Osteoblast (primary cell): ENCODE data around the gene GNS. TPM values are rescaled to one million over a fixed set of nuclear protein-coding genes. Genes with fewer than 3 reads are reported as not detected.

Source experiments
- DNase-seq: peaks from one replicate; pipeline ENCODE4 v3.0.0; 2011; ENCODE audit warnings: low spot score, mixed read lengths; ENCODE audit not compliant: insufficient read length; ENCODE audit errors: missing footprints
- H2AFZ ChIP-seq: 2 replicates; pipeline ENCODE4 v1.6.0; 2011; ENCODE audit warnings: mild to moderate bottlenecking, low read length
- H3K27ac ChIP-seq: 2 replicates; pipeline ENCODE4 v1.5.1; 2011; ENCODE audit warnings: mild to moderate bottlenecking, low read depth, low read length, moderate library complexity
- H3K27me3 ChIP-seq: 2 replicates; pipeline ENCODE4 v1.6.0; 2012; ENCODE audit warnings: mild to moderate bottlenecking, control low read depth, inconsistent platforms, low read length, moderate library complexity; ENCODE audit not compliant: insufficient read depth
- H3K36me3 ChIP-seq: 2 replicates; pipeline ENCODE4 v1.5.1; 2011; ENCODE audit warnings: mild to moderate bottlenecking, low read length, control low read depth, moderate library complexity; ENCODE audit not compliant: insufficient read depth
- H3K4me1 ChIP-seq: 2 replicates; pipeline ENCODE4 v1.5.1; 2011; ENCODE audit warnings: mild to moderate bottlenecking, low read length, control low read depth, moderate library complexity; ENCODE audit not compliant: insufficient read depth
- H3K4me2 ChIP-seq: 2 replicates; pipeline ENCODE4 v1.6.0; 2011; ENCODE audit warnings: mild to moderate bottlenecking, low read length; ENCODE audit not compliant: insufficient read depth
- H3K4me3 ChIP-seq: fragments of 200-600 bp; sonication (generic); 3 replicates; pipeline ENCODE4 v1.5.1; 2012; ENCODE audit warnings: mild to moderate bottlenecking, low read length, inconsistent platforms; ENCODE audit not compliant: insufficient read depth
- H3K79me2 ChIP-seq: 2 replicates; pipeline ENCODE4 v1.6.0; 2012; ENCODE audit warnings: mild to moderate bottlenecking, low read length, control low read depth, inconsistent platforms; ENCODE audit not compliant: insufficient read depth
- H3K9me3 ChIP-seq: 2 replicates; pipeline ENCODE4 v1.5.1; 2011; ENCODE audit warnings: low read depth, low read length, control low read depth
- H4K20me1 ChIP-seq: 2 replicates; pipeline ENCODE4 v1.6.0; 2012; ENCODE audit warnings: mild to moderate bottlenecking, low read length, control low read depth; ENCODE audit not compliant: insufficient read depth
- total RNA-seq: library from RNA; depleted of rRNA; stranded (reverse); fragments of >200 nt; gene quantifications from 2 replicates; pipeline ENCODE4 v1.2.3, GENCODE V29; 2012
- TF ChIP-seq, protein P1 (sequence below): IDR thresholded peaks from 2 replicates; pipeline ENCODE4 v1.5.1; 2011; ENCODE audit warnings: mild to moderate bottlenecking, low read depth, low read length, moderate library complexity; ENCODE audit errors: extremely low read depth

The GNS gene
- total RNA-seq, 1 donor, result 277 TPM

DNA sequence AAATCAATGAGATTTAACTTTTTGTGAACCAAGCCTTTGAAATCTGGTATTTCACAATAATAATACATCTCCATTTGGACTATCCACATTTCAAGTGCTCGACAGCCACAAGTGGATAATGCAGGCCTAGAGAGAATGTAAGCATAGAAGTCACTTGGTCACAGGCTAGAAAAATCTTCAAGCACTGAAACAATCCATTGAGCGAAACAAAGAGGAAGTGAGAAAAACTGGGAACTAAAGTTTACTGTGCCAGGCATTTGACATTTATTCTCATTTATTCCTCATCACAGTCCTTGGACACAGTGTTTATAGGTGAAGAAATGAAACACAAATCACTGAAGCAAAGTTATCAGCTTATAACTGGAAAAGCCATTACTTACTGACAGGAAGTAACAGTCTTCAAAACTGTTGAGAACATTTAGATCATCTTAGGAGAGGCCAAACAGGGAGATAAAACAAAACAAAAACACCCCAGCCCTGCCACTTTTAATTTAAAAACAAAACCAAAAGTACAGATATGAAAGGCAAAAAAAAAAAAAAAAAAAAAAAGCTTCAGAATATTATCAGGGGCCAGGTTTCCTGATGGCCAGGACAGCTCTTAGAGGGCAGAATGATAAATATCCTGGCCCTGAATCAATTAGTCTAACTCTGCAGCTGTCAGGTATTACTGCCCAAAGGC lies 29.2 kb downstream of the GNS start:
- Histone ChIP-seq H3K27me3 (no peaks in the 10 kb centered on the region), H3K79me2 (no peaks in the 10 kb centered on the region), H3K9me3 (no peaks in the 10 kb centered on the region), H3K4me2 (no peak overlapping the region), H4K20me1 (peaks cover 3% of the 10 kb centered on the region), H3K27ac (no peak overlapping the region), H2AFZ (no peak overlapping the region), H3K36me3 (peaks cover 13% of the 10 kb centered on the region), H3K4me1 (peaks cover 11% of the 10 kb centered on the region), H3K4me3 (no peak overlapping the region)
- TF ChIP-seq, protein P1, sequence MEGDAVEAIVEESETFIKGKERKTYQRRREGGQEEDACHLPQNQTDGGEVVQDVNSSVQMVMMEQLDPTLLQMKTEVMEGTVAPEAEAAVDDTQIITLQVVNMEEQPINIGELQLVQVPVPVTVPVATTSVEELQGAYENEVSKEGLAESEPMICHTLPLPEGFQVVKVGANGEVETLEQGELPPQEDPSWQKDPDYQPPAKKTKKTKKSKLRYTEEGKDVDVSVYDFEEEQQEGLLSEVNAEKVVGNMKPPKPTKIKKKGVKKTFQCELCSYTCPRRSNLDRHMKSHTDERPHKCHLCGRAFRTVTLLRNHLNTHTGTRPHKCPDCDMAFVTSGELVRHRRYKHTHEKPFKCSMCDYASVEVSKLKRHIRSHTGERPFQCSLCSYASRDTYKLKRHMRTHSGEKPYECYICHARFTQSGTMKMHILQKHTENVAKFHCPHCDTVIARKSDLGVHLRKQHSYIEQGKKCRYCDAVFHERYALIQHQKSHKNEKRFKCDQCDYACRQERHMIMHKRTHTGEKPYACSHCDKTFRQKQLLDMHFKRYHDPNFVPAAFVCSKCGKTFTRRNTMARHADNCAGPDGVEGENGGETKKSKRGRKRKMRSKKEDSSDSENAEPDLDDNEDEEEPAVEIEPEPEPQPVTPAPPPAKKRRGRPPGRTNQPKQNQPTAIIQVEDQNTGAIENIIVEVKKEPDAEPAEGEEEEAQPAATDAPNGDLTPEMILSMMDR, result no peak
- DNase-seq, result no peak

DNA sequence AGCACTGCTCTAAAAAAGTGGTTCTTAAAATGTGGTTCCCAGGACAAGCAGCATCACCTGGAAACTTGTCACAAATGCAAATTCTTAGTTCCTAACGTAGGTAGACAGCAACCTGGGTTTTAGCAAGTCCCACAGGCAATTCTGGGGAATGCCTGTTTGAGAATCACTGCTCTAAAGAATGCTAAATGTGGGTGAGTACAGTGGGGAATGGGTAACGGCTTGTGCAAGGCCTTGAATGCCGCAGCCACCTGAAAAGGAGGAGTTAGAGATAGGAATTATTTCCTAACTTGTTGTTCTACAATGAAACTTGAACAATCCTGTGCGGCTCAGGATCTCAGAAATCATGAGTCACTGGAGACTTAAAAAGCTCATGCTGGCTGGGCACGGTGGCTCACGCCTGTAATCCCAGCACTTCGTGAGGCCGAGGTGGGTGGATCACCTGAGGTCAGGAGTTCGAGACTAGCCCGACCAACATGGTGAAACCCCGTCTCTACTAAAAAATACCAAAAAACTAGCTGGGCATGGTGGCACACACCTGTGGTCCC lies 34.9 kb downstream of the GNS start:
- TF ChIP-seq, protein P1, result no peak
- Histone ChIP-seq H3K27ac (no peak overlapping the region), H3K79me2 (no peaks in the 10 kb centered on the region), H3K36me3 (peaks cover 36% of the 10 kb centered on the region), H3K9me3 (no peaks in the 10 kb centered on the region), H3K4me3 (no peak overlapping the region), H3K27me3 (no peaks in the 10 kb centered on the region), H3K4me2 (no peak overlapping the region), H3K4me1 (no peaks in the 10 kb centered on the region), H4K20me1 (no peaks in the 10 kb centered on the region), H2AFZ (no peak overlapping the region)
- no peak for DNase-seq

DNA sequence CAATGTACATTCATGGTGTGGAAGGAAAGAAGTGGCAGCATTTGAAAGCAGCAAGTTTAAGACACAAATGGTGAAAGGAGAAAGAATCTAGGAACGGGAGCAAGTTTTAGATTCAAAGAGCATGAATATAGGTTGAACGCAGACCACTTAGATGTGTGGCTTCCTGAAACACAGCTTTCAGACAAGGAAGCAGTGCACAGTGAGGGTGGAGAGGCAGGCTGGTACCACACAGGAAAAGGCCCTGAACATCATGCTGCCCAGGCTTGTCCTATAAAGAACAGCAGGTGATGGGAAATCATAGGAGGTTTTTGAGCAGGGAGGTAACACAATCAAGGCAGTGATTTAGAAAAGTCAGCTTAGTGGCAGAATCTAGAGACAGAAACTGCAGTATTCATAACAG lies 35.6 kb downstream of the GNS start:
- no peaks in the 10 kb centered on the region for H4K20me1 ChIP-seq
- H3K27ac ChIP-seq, result no peak overlapping the region
- H3K4me1 ChIP-seq, result no peaks in the 10 kb centered on the region
- H3K79me2 ChIP-seq, result no peaks in the 10 kb centered on the region
- no peak overlapping the region for H3K4me2 ChIP-seq
- no peak for DNase-seq
- H3K36me3 ChIP-seq, result peaks cover 37% of the 10 kb centered on the region
- TF ChIP-seq, protein P1, result no peak
- H3K27me3 ChIP-seq, result no peaks in the 10 kb centered on the region
- H3K4me3 ChIP-seq, result no peak overlapping the region
- no peaks in the 10 kb centered on the region for H3K9me3 ChIP-seq
- H2AFZ ChIP-seq, result no peak overlapping the region

DNA sequence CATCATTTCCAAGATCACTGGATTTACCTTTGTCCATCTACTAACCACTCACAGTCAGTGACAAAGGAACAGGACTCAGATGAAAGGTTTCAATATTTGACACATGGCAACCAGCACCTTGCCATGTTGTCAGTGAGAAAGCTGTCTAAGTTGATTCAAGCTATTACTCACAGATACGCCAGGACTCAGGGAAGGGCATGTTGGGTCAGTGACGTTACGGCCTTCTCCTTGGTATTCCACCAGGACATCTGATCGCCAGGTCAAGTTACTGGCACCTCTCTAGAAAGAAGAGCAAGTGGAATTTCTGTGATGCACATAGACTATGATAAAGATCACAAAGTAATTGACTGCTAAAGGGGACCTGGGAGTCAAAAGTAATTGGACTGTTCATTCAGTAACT lies 36.4 kb downstream of the GNS start:
- Histone ChIP-seq H3K79me2 (no peaks in the 10 kb centered on the region), H3K36me3 (peaks cover 35% of the 10 kb centered on the region), H3K9me3 (no peaks in the 10 kb centered on the region), H4K20me1 (no peaks in the 10 kb centered on the region), H3K4me2 (no peak overlapping the region), H3K4me3 (no peak overlapping the region), H3K27me3 (no peaks in the 10 kb centered on the region), H3K4me1 (no peaks in the 10 kb centered on the region), H3K27ac (no peak overlapping the region), H2AFZ (no peak overlapping the region)
- TF ChIP-seq, protein P1, result no peak
- DNase-seq, result no peak
